ENCODE measurements around the gene MEPE. TPM values are rescaled to one million over a fixed set of nuclear protein-coding genes. Genes with fewer than 3 reads are reported as not detected.

The MEPE gene
- total and polyA plus RNA-seq, 10 of the 15 experiments (the other 5 are each of a cell fraction or from before 2014, with no cell fraction given) = not detected

GRCh38 chr4:87851953-87852352 is 19.2 kb downstream of the MEPE start:
- ChIA-PET POLR2A (no interaction called here), RAD21 (ENCODE audit: unreplicated experiment) (interaction anchor here (1.4 to 1.9 kb wide), 4 partner anchors 122 to 360 kb away, joined by 4 to 9 read pairs (median 7); no protein-coding TSS in a partner anchor), SMC1A (ENCODE audit: uncharacterized antibody, unreplicated experiment) (interaction anchor here (0.6 to 2.0 kb wide), 5 partner anchors 112 to 360 kb away, joined by 3 to 18 read pairs (median 4); partner anchors contain the start of gene SPP1), CTCF (interaction anchor here (0.6 to 8.7 kb wide), 13 partner anchors 9 to 498 kb away, joined by 3 to 76 read pairs (median 4); partner anchors contain the start of gene SPP1)
- H2AFZ ChIP-seq (ENCODE audit: control insufficient read depth, low read depth, low read length) = no peak overlapping the region
- no TSS peak for BruUV-seq (replicated peaks)
- no peaks in the 10 kb centered on the region for H3K36me3 ChIP-seq (ENCODE audit: control insufficient read depth in 2 of 2, insufficient read depth in 2 of 2, low read length in 1 of 2)
- no peak overlapping the region for H3K9ac ChIP-seq (ENCODE audit: control insufficient read depth, insufficient read depth, low read length)
- 30% methylated on average over 4 of the region's 4 CpGs for WGBS (ENCODE audit: insufficient coverage, insufficient replicate concordance, low lambda C conversion rate, missing lambda C conversion rate)
- no peaks in the 10 kb centered on the region for H3K4me1 ChIP-seq (ENCODE audit: control insufficient read depth, insufficient read depth, low read length)
- no peaks in the 10 kb centered on the region; a peak in 1 of 4 replicates for H3K27me3 ChIP-seq (replicated peaks in 1 of 2; ENCODE audit: control insufficient read depth in 2 of 2, insufficient read depth in 2 of 2, low read length in 1 of 2)
- TF ChIP-seq GABPA (IDR thresholded peaks at IDR 0.05; ENCODE audit: low read depth) = no peak
- TF ChIP-seq SKIL (IDR thresholded peaks at IDR 0.05; ENCODE audit: low read depth, poor library complexity, severe bottlenecking) = no peak
- no peak for TF ChIP-seq RUNX3 (IDR thresholded peaks at IDR 0.05; ENCODE audit: low read length)
- TF ChIP-seq NRF1 (conservative IDR thresholded peaks at IDR 0.05; ENCODE audit: low read depth, low read length) = no peak
- no peak for TF ChIP-seq ATF2 (IDR thresholded peaks at IDR 0.05; ENCODE audit: low read length)
- no peak for TF ChIP-seq SREBF2 (IDR thresholded peaks at IDR 0.05; ENCODE audit: low read length)
- TF ChIP-seq CUX1 (IDR thresholded peaks at IDR 0.05; ENCODE audit: insufficient replicate concordance, low read depth, low read length) = no peak
- no peak for TF ChIP-seq BCL3 (IDR thresholded peaks at IDR 0.05; ENCODE audit: borderline replicate concordance, insufficient read depth, low read depth, low read length, poor library complexity, severe bottlenecking)
- TF ChIP-seq FOXK2 (IDR thresholded peaks at IDR 0.05) = no peak
- no peak for TF ChIP-seq MEF2B (IDR thresholded peaks at IDR 0.05; ENCODE audit: partially characterized antibody, poor library complexity, severe bottlenecking)
- no peak for TF ChIP-seq CHD1 (IDR thresholded peaks at IDR 0.05; ENCODE audit: low read depth, low read length)
- TF ChIP-seq TBL1XR1 (IDR thresholded peaks at IDR 0.05; ENCODE audit: low read depth, low read length) = no peak
- H3K27ac ChIP-seq (ENCODE audit: control insufficient read depth, insufficient read depth) = no peak overlapping the region
- DNase-seq (ENCODE audit: low read depth, low spot score) = no peak
- in situ Hi-C loops (cut with MboI) = loop anchor here (5.0 kb wide), 2 partner anchors 360 to 665 kb away; no protein-coding TSS in a partner anchor
- no peaks in the 10 kb centered on the region for H3K79me2 ChIP-seq (ENCODE audit: control insufficient read depth, insufficient read depth, low read length)
- no peak overlapping the region for H3K4me2 ChIP-seq (ENCODE audit: control insufficient read depth, insufficient read depth)
- no peaks in the 10 kb centered on the region for H3K9me3 ChIP-seq (replicated peaks; ENCODE audit: control insufficient read depth, insufficient read depth, low read length)
- H3K4me3 ChIP-seq = no peak overlapping the region
- ATAC-seq = no peak
- no peaks in the 10 kb centered on the region for H4K20me1 ChIP-seq (ENCODE audit: control insufficient read depth, insufficient read depth)
- intact Hi-C loops (cut with micrococcal nuclease; ENCODE audit: unreplicated experiment) = no loop called here
- FAIRE-seq = no peak
